Keratinocyte (primary cell): ENCODE results near the gene LHFPL3.

ENCODE experiments used
- CTCF ChIP-seq, 3 experiments: IDR thresholded peaks in 1 of 3; conservative IDR thresholded peaks in 1 of 3; optimal IDR thresholded peaks in 1 of 3; 2 replicates in 2 of 3; 3 replicates in 1 of 3; pipeline versions ENCODE3 to v1.5.1; 2011; ENCODE audit warnings: low read length in 3 of 3, mild to moderate bottlenecking in 3 of 3, moderate library complexity in 2 of 3, control low read depth in 1 of 3, inconsistent platforms in 1 of 3; ENCODE audit not compliant: insufficient read depth in 2 of 3; ENCODE audit errors: extremely low read depth in 1 of 3
- EZH2 ChIP-seq: IDR thresholded peaks from one replicate; pipeline ENCODE4 v1.6.1; 2012; ENCODE audit warnings: inconsistent platforms, mild to moderate bottlenecking, low read length, moderate library complexity

GRCh38 chr7:104820836-104821535 lies 492.6 kb downstream of the LHFPL3 start:
- TF ChIP-seq CTCF (optimal IDR thresholded peaks at IDR 0.05 in 1 of 3, IDR thresholded peaks at IDR 0.05 in 1 of 3, conservative IDR thresholded peaks at IDR 0.05 in 1 of 3; ENCODE audit: extremely low read depth in 1 of 3, insufficient read depth in 2 of 3, low read length in 3 of 3), result no peak
- no peak for TF ChIP-seq EZH2
